H1 (cell line): ENCODE data around the gene SPOCK3. TPM values are rescaled to one million over a fixed set of nuclear protein-coding genes. Genes with fewer than 3 reads are reported as not detected.

Experiments used
- CTCF ChIA-PET: fragments of 300-600 bp; sonication (Branson Sonifier 250); formaldehyde crosslinking; loops from one replicate; lab custom pipeline; 2021; ENCODE audit not compliant: partially characterized antibody; lab: Charles Lee
- POLR2A ChIA-PET: fragments of 300-600 bp; sonication (Branson Sonifier 250); formaldehyde crosslinking; loops from one replicate; lab custom pipeline; 2021; ENCODE audit warnings: inconsistent platforms; ENCODE audit not compliant: partially characterized antibody; lab: Charles Lee
- DNase-seq, 2 experiments: peaks; one replicate each; pipeline versions ENCODE4 v3.0.0 to v3.0.0-alpha.2; 2010 to 2022; ENCODE audit warnings: low spot score in 2 of 2, low read depth in 1 of 2, mixed read lengths in 1 of 2
- FAIRE-seq: peaks from 2 replicates; lab custom pipeline; 2011; peaks lifted over from hg19 to GRCh38; lab: Jason Lieb, UNC
- H2AFZ ChIP-seq: 2 replicates; pipeline ENCODE4 v1.8.1; 2012; ENCODE audit warnings: low read length, inconsistent platforms
- H2AK5ac ChIP-seq: 2 replicates; pipeline ENCODE4 v1.6.1; 2013; ENCODE audit warnings: low read depth, low read length
- H2BK120ac ChIP-seq: replicated peaks from 2 replicates; pipeline ENCODE3; 2013; ENCODE audit warnings: low read depth, low read length, inconsistent platforms
- H2BK12ac ChIP-seq: 2 replicates; pipeline ENCODE4 v1.6.1; 2013; ENCODE audit warnings: low read depth, low read length
- H2BK15ac ChIP-seq: 2 replicates; pipeline ENCODE4 v1.6.1; 2013; ENCODE audit warnings: low read length
- H2BK20ac ChIP-seq: 2 replicates; pipeline ENCODE4 v1.6.1; 2013; ENCODE audit warnings: low read length
- H2BK5ac ChIP-seq: 2 replicates; pipeline ENCODE4 v1.6.1; 2013; ENCODE audit warnings: low read depth, low read length
- H3K14ac ChIP-seq: 2 replicates; pipeline ENCODE4 v1.6.1; 2013; ENCODE audit warnings: inconsistent platforms; ENCODE audit not compliant: insufficient read length
- H3K18ac ChIP-seq: 2 replicates; pipeline ENCODE4 v1.6.1; 2013; ENCODE audit warnings: low read length; ENCODE audit errors: extremely low read depth
- H3K23ac ChIP-seq: 2 replicates; pipeline ENCODE4 v1.6.1; 2013; ENCODE audit warnings: inconsistent platforms; ENCODE audit not compliant: insufficient read length
- H3K23me2 ChIP-seq: 2 replicates; pipeline ENCODE4 v1.6.1; 2013; ENCODE audit warnings: low read depth, low read length
- H3K27ac ChIP-seq: 2 replicates; pipeline ENCODE4 v1.6.1; 2011; ENCODE audit warnings: low read depth, low read length, inconsistent platforms
- H3K27me3 ChIP-seq, 4 experiments: replicated peaks in 1 of 4; 1 replicate in 1 of 4; 2 replicates in 3 of 4; pipeline versions ENCODE4 v1.6.1 to v1.8.1; 2011 to 2013; ENCODE audit warnings: low read length in 3 of 4, mild to moderate bottlenecking in 3 of 4, inconsistent platforms in 2 of 4, mixed read lengths in 2 of 4, moderate library complexity in 1 of 4; ENCODE audit not compliant: control insufficient read depth in 3 of 4, insufficient read depth in 3 of 4; ENCODE audit errors: extremely low read depth in 1 of 4
- H3K36me3 ChIP-seq, 4 experiments: 2 replicates each; pipeline versions ENCODE4 v1.6.1 to v1.8.1; 2011 to 2013; ENCODE audit warnings: mild to moderate bottlenecking in 4 of 4, low read length in 3 of 4, moderate library complexity in 2 of 4, control low read depth in 1 of 4, inconsistent platforms in 1 of 4; ENCODE audit not compliant: insufficient read depth in 4 of 4, control insufficient read depth in 2 of 4
- H3K4ac ChIP-seq: replicated peaks from 2 replicates; pipeline ENCODE3; 2013; ENCODE audit warnings: low read length, low read depth, mixed read lengths, inconsistent platforms; ENCODE audit not compliant: insufficient read length
- H3K4me1 ChIP-seq, 4 experiments: replicated peaks in 1 of 4; 1 replicate in 1 of 4; 2 replicates in 3 of 4; pipeline versions ENCODE4 v1.6.1 to v1.8.1; 2011 to 2013; ENCODE audit warnings: low read length in 3 of 4, inconsistent platforms in 2 of 4, mixed read lengths in 1 of 4; ENCODE audit not compliant: insufficient read depth in 4 of 4, control insufficient read depth in 3 of 4
- H3K4me2 ChIP-seq, 2 experiments: 2 replicates each; pipeline versions ENCODE4 v1.6.1 to v1.8.1; 2011 to 2013; ENCODE audit warnings: low read depth in 2 of 2, low read length in 2 of 2, control low read depth in 1 of 2, inconsistent platforms in 1 of 2, mild to moderate bottlenecking in 1 of 2; ENCODE audit not compliant: insufficient read depth in 1 of 2
- H3K4me3 ChIP-seq, 4 experiments: fragments of 200-600, 300-600 bp in 1 of 4; sonication (generic), shearing (Covaris generic), sonication (Bioruptor Twin) in 1 of 4; 2 replicates each; pipeline versions ENCODE4 v1.5.1 to v1.8.1; 2011 to 2016; ENCODE audit warnings: low read length in 4 of 4, low read depth in 3 of 4, control low read depth in 2 of 4, inconsistent platforms in 2 of 4, mild to moderate bottlenecking in 2 of 4, mixed read lengths in 1 of 4, moderate library complexity in 1 of 4; ENCODE audit not compliant: insufficient read depth in 2 of 4; ENCODE audit errors: extremely low read depth in 1 of 4
- H3K56ac ChIP-seq: replicated peaks from 2 replicates; pipeline ENCODE3; 2013; ENCODE audit warnings: low read depth, mild to moderate bottlenecking, mixed read lengths, low read length, inconsistent platforms; ENCODE audit not compliant: insufficient read length
- H3K79me1 ChIP-seq: 2 replicates; pipeline ENCODE4 v1.6.1; 2013; ENCODE audit warnings: low read depth, low read length, control low read depth
- H3K79me2 ChIP-seq, 2 experiments: 2 replicates each; pipeline versions ENCODE4 v1.6.1 to v1.8.1; 2012 to 2013; ENCODE audit warnings: low read length in 2 of 2, mild to moderate bottlenecking in 2 of 2, inconsistent platforms in 1 of 2; ENCODE audit not compliant: insufficient read depth in 2 of 2, control insufficient read depth in 1 of 2
- H3K9ac ChIP-seq, 4 experiments: replicated peaks in 1 of 4; 1 replicate in 1 of 4; 2 replicates in 3 of 4; pipeline versions ENCODE4 v1.6.1 to v1.8.1; 2011 to 2013; ENCODE audit warnings: low read depth in 3 of 4, low read length in 3 of 4, control low read depth in 2 of 4, mild to moderate bottlenecking in 2 of 4, moderate library complexity in 2 of 4, inconsistent platforms in 1 of 4; ENCODE audit errors: extremely low read depth in 1 of 4
- H3K9me3 ChIP-seq, 2 experiments: 2 replicates each; pipeline versions ENCODE4 v1.6.1 to v1.8.1; 2012 to 2013; ENCODE audit warnings: mild to moderate bottlenecking in 2 of 2, moderate library complexity in 2 of 2, control low read depth in 1 of 2, inconsistent platforms in 1 of 2, low read depth in 1 of 2, low read length in 1 of 2, mixed read lengths in 1 of 2; ENCODE audit not compliant: insufficient read depth in 2 of 2
- H4K20me1 ChIP-seq, 2 experiments: replicated peaks in 1 of 2; 2 replicates each; pipeline versions ENCODE3 to v1.8.1; 2011 to 2013; ENCODE audit warnings: inconsistent platforms in 2 of 2, low read length in 2 of 2, mild to moderate bottlenecking in 1 of 2; ENCODE audit not compliant: insufficient read depth in 2 of 2, control insufficient read depth in 1 of 2
- H4K5ac ChIP-seq: 2 replicates; pipeline ENCODE4 v1.6.1; 2013; ENCODE audit warnings: low read length, low read depth, mixed read lengths, inconsistent platforms; ENCODE audit not compliant: insufficient read length
- H4K8ac ChIP-seq: 2 replicates; pipeline ENCODE4 v1.8.0; 2013; ENCODE audit warnings: mild to moderate bottlenecking, moderate library complexity, low read length, inconsistent platforms; ENCODE audit not compliant: insufficient read depth; ENCODE audit errors: extremely low read depth
- H4K91ac ChIP-seq: replicated peaks from 2 replicates; pipeline ENCODE3; 2013; ENCODE audit warnings: low read length, mixed read lengths, inconsistent platforms; ENCODE audit not compliant: insufficient read length
- BCL11A ChIP-seq, 2 experiments: IDR thresholded peaks; one replicate each; pipeline ENCODE4 v1.6.1; 2011; ENCODE audit warnings: low read depth in 2 of 2, low read length in 2 of 2, mild to moderate bottlenecking in 2 of 2
- CHD1 ChIP-seq: IDR thresholded peaks from 2 replicates; pipeline ENCODE4 v1.6.1; 2012; ENCODE audit warnings: low read depth, low read length, improper control_type of control experiment
- EZH2 ChIP-seq: fragments of 200-600 bp; sonication (generic); IDR thresholded peaks from 2 replicates; pipeline ENCODE4 v1.7.1; 2012; ENCODE audit warnings: low read depth, mild to moderate bottlenecking, moderate library complexity, low read length, inconsistent platforms; ENCODE audit not compliant: severe bottlenecking
- NRF1 ChIP-seq: IDR thresholded peaks from 2 replicates; pipeline ENCODE4 v1.6.1; 2011; ENCODE audit warnings: mild to moderate bottlenecking, low read depth, low read length, improper control_type of control experiment
- POLR2AphosphoS5 ChIP-seq: IDR thresholded peaks from 2 replicates; pipeline ENCODE4 v1.6.1; 2011; ENCODE audit warnings: low read depth, low read length
- POU5F1 ChIP-seq: IDR thresholded peaks from 2 replicates; pipeline ENCODE4 v1.6.1; 2011; ENCODE audit warnings: low read depth, mild to moderate bottlenecking, low read length, moderate library complexity
- SAP30 ChIP-seq: fragments of 300-600 bp; sonication (generic); IDR thresholded peaks from 2 replicates; pipeline ENCODE4 v1.7.1; 2012; ENCODE audit warnings: low read length, moderate library complexity, mild to moderate bottlenecking, inconsistent platforms; ENCODE audit not compliant: insufficient read depth, insufficient replicate concordance
- SP1 ChIP-seq: IDR thresholded peaks from 2 replicates; pipeline ENCODE4 v1.6.1; 2011; ENCODE audit warnings: low read depth, low read length
- SP4 ChIP-seq: IDR thresholded peaks from 2 replicates; pipeline ENCODE4 v1.6.1; 2012; ENCODE audit warnings: low read length, inconsistent platforms
- TBP ChIP-seq: IDR thresholded peaks from 2 replicates; pipeline ENCODE4 v1.6.1; 2011; ENCODE audit warnings: low read depth, low read length, improper control_type of control experiment
- ZNF274 ChIP-seq: IDR thresholded peaks from 2 replicates; pipeline ENCODE4 v1.7.0; 2012; ENCODE audit warnings: low read length, borderline replicate concordance; ENCODE audit errors: extremely low read depth
- WGBS, 2 experiments: shearing (Covaris generic) in 1 of 2; methylation state at CpG; one replicate each; pipeline versions ENCODE4 v1.1.6 to v1.1.7; 2013 to 2015; ENCODE audit warnings: low lambda C conversion rate in 2 of 2, mixed read lengths in 2 of 2, inconsistent platforms in 1 of 2, low coverage in 1 of 2, missing lambda C conversion rate in 1 of 2; ENCODE audit not compliant: insufficient replicate concordance in 2 of 2, insufficient coverage in 1 of 2, insufficient read length in 1 of 2; ENCODE audit errors: extremely low coverage in 1 of 2, missing lambda C conversion rate in 1 of 2; 5-methylcytosine and 5-hydroxymethylcytosine counted together
- polyA plus RNA-seq, 7 experiments: library from polyadenylated mRNA; depleted of rRNA in 3 of 7; stranded (reverse) in 5 of 7; unstranded in 2 of 7; fragments of >200 nt in 5 of 7; fragments of 200-250 nt in 2 of 7; gene quantifications; 1 replicate in 5 of 7; 2 replicates in 1 of 7; 4 replicates in 1 of 7; pipeline versions ENCODE4 v1.2.1 to v1.2.3, GENCODE V29; 2011 to 2013; ENCODE audit warnings: missing spikeins in 2 of 7, mixed read lengths in 2 of 7
- total RNA-seq: library from RNA; stranded (reverse); fragmentation: NEBNext Ultra II Directional; extraction: Animal tissue kit (Norgen Biotek cat#: 25700); gene quantifications from 2 replicates; pipeline ENCODE4 v1.2.1, GENCODE V29; 2021

The SPOCK3 gene
- total and polyA plus RNA-seq, 2 of the 8 experiments (the other 6 are each of a cell fraction or from before 2014, with no cell fraction given): 0.14 to 0.60 TPM

DNA sequence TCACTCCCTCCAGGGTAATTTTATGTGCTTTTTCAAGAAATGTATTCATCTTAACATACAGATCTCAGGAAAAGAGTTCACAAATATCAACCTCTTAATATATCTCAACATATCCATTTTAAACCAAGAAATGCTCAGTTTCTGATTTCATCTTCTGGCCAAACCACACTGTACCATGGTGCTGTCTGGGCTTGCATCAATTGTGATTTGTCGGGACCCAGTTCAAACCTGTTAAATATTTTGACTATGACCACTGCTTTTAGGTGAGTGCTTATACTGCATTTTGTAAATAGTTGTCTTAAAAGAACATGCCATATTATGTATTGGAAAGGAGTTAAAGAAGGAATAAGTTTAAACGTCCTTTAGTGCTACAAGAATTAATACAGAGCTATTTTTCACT is 352.1 kb downstream of the SPOCK3 start:
- no peak overlapping the region for H2BK5ac ChIP-seq
- ChIA-PET CTCF (no interaction called here), POLR2A (no interaction called here)
- no peak overlapping the region for H4K5ac ChIP-seq
- H4K8ac ChIP-seq: no peak overlapping the region
- H2AFZ ChIP-seq: no peak overlapping the region
- no peaks in the 10 kb centered on the region for H3K9me3 ChIP-seq
- H3K4me1 ChIP-seq: no peaks in the 10 kb centered on the region
- no peak overlapping the region for H2BK20ac ChIP-seq
- no peaks in the 10 kb centered on the region for H4K20me1 ChIP-seq
- H2BK12ac ChIP-seq: no peak overlapping the region
- no peak overlapping the region for H3K27ac ChIP-seq
- no peak overlapping the region for H3K4me2 ChIP-seq
- no peak overlapping the region for H4K91ac ChIP-seq
- H3K56ac ChIP-seq: no peak overlapping the region
- no peaks in the 10 kb centered on the region for H3K36me3 ChIP-seq
- no peak for FAIRE-seq
- DNase-seq: no peak
- H3K4me3 ChIP-seq: no peak overlapping the region
- H3K27me3 ChIP-seq: no peaks in the 10 kb centered on the region
- H3K9ac ChIP-seq: no peak overlapping the region
- TF ChIP-seq SAP30: no peak
- TF ChIP-seq TBP: no peak
- TF ChIP-seq BCL11A (IDR thresholded peaks at IDR 0.05; ENCODE audit: low read depth in 2 of 2, low read length in 2 of 2): no peak
- no peak for TF ChIP-seq SP4
- no peak for TF ChIP-seq POLR2AphosphoS5
- TF ChIP-seq NRF1: no peak
- no peak for TF ChIP-seq EZH2
- TF ChIP-seq CHD1: no peak
- TF ChIP-seq POU5F1: no peak
- TF ChIP-seq ZNF274: no peak
- no peak for TF ChIP-seq SP1
- no peak overlapping the region for H2AK5ac ChIP-seq
- H3K14ac ChIP-seq: no peak overlapping the region
- 96% methylated on average over 2 of the region's 2 CpGs; no CpG with 5 or more reads in 1 of the 2 experiments for WGBS, 2 experiments
- no peak overlapping the region for H3K4ac ChIP-seq
- H3K79me2 ChIP-seq: no peaks in the 10 kb centered on the region
- H3K18ac ChIP-seq: no peak overlapping the region
- no peaks in the 10 kb centered on the region for H3K23me2 ChIP-seq
- H3K23ac ChIP-seq: no peak overlapping the region
- no peak overlapping the region for H2BK15ac ChIP-seq
- no peak overlapping the region for H2BK120ac ChIP-seq
- no peaks in the 10 kb centered on the region for H3K79me1 ChIP-seq
